Sigmoid colon (tissue), 7 donors: ENCODE results near the gene FAM53A. TPM values are rescaled to one million over a fixed set of nuclear protein-coding genes. Genes with fewer than 3 reads are reported as not detected.

ENCODE experiments used
- DNase-seq: peaks from one replicate; pipeline ENCODE4 v3.0.0-alpha.2; 2019
- H3K27ac ChIP-seq, 4 donors: fragments of 200-600 bp; sonication (generic); one replicate each; pipeline ENCODE4 v1.5.1; 2016 to 2019; ENCODE audit warnings: mild to moderate bottlenecking in 1 of 4
- H3K27me3 ChIP-seq, 3 donors: fragments of 200-600 bp; sonication (generic); one replicate each; pipeline ENCODE4 v1.5.1; 2019; ENCODE audit warnings: mild to moderate bottlenecking in 1 of 3
- H3K36me3 ChIP-seq, 4 donors: fragments of 200-600 bp; sonication (generic); one replicate each; pipeline ENCODE4 v1.5.1; 2016 to 2019
- H3K4me1 ChIP-seq, 4 donors: fragments of 200-600 bp; sonication (generic); one replicate each; pipeline ENCODE4 v1.5.1; 2017 to 2019
- H3K4me3 ChIP-seq, 4 donors: fragments of 200-600 bp; sonication (generic); one replicate each; pipeline ENCODE4 v1.5.1; 2017 to 2019; ENCODE audit warnings: mild to moderate bottlenecking in 2 of 4, moderate library complexity in 1 of 4
- H3K9me3 ChIP-seq, 4 donors: fragments of 200-600 bp in 3 of 4; sonication (generic) in 3 of 4; one replicate each; pipeline versions ENCODE4 v1.5.1 to v1.6.1; 2013 to 2019
- EP300 ChIP-seq, 4 donors: sonication (generic); formaldehyde crosslinking; IDR thresholded peaks; one replicate each; pipeline ENCODE4 v1.6.1; 2017; ENCODE audit warnings: antibody characterized with exemption in 4 of 4
- POLR2A ChIP-seq, 2 donors: fragments of 450-650 bp; IDR thresholded peaks; one replicate each; pipeline ENCODE4 v1.6.1; 2016; ENCODE audit warnings: antibody characterized with exemption in 2 of 2, mild to moderate bottlenecking in 2 of 2, moderate library complexity in 2 of 2
- POLR2AphosphoS5 ChIP-seq, 4 donors: sonication (generic); formaldehyde crosslinking; IDR thresholded peaks; one replicate each; pipeline ENCODE4 v1.6.1; 2017; ENCODE audit warnings: antibody characterized with exemption in 4 of 4
- WGBS, 2 donors: extraction: QIAGEN DNeasy Blood & Tissue Kit; methylation state at CpG; one replicate each; pipeline ENCODE4 v1.1.7; 2013; 5-methylcytosine and 5-hydroxymethylcytosine counted together
- intact Hi-C: fragments of 100-400 bp; cut with DNase I; formaldehyde crosslinking; loops from one replicate; pipeline ENCODE4 v1.15.1; 2023
- polyA plus RNA-seq, 3 donors: library from polyadenylated mRNA; stranded (reverse); fragments of 200-250 nt; gene quantifications; one replicate each; pipeline ENCODE4 v1.2.3, GENCODE V29; 2013
- total RNA-seq, 4 donors: library from RNA; depleted of rRNA; stranded (reverse); fragments of >200 nt; gene quantifications; one replicate each; pipeline ENCODE4 v1.1.0, GENCODE V29; 2016
- TF ChIP-seq, protein P1 (sequence below), 4 experiments: fragments of 450-650 bp in 3 of 4; fragments of 200-600 bp in 1 of 4; IDR thresholded peaks; one replicate each; pipeline ENCODE4 v1.5.1; 2016 to 2019; ENCODE audit warnings: antibody characterized with exemption in 4 of 4, mild to moderate bottlenecking in 3 of 4, moderate library complexity in 2 of 4
- donor health status: healthy with polysubstance abuse.
- donor health status: Bipolar disorder and iron deficiency.
- donor health status: healthy.

FAM53A gene
- total and polyA plus RNA-seq, 7 donors = 0.23 to 4.1 (median 1.4) TPM

DNA sequence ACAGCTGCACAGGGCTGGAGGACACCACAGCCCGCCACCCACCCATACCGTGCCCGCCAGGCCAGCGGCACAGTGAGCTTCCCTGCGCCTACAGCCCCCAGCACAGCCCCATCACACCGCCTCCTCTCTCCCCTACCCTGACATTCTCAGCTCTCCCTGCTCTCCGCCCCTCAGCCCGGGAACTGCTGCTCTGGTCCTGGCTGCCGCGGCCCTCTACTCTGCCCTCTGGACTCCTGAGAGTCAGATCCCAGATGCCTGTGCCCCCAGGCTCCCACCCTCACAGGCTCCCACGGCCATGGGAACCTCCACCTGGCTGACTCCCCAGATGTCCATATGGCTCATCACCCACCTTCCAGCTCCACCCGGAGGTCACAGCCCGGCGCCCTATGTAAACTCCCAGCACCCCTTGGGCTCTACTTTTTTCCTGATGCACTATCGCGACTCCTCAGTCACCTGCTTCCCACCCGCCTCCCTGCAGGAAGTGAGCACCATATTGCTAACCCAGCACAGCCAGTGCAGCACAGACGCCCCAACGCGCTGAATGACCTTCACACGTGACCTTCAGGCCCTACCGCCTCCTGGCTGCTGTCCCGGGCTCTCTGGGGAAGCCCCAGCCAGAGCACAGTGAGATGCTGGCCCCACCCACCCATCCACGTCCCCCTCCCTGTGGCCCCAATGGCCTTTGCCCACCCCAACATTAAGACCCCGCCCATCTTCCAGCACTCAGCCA lies 23.0 kb downstream of the FAM53A start:
- no peak overlapping the region for H3K27ac ChIP-seq
- TF ChIP-seq POLR2AphosphoS5 (IDR thresholded peaks at IDR 0.05) (no peak), POLR2A (IDR thresholded peaks at IDR 0.05) (no peak), EP300 (IDR thresholded peaks at IDR 0.05) (no peak)
- TF ChIP-seq, protein P1, sequence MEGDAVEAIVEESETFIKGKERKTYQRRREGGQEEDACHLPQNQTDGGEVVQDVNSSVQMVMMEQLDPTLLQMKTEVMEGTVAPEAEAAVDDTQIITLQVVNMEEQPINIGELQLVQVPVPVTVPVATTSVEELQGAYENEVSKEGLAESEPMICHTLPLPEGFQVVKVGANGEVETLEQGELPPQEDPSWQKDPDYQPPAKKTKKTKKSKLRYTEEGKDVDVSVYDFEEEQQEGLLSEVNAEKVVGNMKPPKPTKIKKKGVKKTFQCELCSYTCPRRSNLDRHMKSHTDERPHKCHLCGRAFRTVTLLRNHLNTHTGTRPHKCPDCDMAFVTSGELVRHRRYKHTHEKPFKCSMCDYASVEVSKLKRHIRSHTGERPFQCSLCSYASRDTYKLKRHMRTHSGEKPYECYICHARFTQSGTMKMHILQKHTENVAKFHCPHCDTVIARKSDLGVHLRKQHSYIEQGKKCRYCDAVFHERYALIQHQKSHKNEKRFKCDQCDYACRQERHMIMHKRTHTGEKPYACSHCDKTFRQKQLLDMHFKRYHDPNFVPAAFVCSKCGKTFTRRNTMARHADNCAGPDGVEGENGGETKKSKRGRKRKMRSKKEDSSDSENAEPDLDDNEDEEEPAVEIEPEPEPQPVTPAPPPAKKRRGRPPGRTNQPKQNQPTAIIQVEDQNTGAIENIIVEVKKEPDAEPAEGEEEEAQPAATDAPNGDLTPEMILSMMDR (IDR thresholded peaks at IDR 0.05) = no peak
- no peak overlapping the region for H3K4me3 ChIP-seq
- H3K27me3 ChIP-seq = no peaks in the 10 kb centered on the region
- H3K4me1 ChIP-seq = peaks cover 0 to under 1% (median 0%) of the 10 kb centered on the region in 4 donors
- H3K36me3 ChIP-seq = peaks cover 0 to 3% (median 0%) of the 10 kb centered on the region in 4 donors
- 85 to 88% methylated on average over 25 of the region's 25 CpGs for WGBS, 2 donors
- intact Hi-C loops = no loop called here
- H3K9me3 ChIP-seq = no peaks in the 10 kb centered on the region
- DNase-seq = no peak

DNA sequence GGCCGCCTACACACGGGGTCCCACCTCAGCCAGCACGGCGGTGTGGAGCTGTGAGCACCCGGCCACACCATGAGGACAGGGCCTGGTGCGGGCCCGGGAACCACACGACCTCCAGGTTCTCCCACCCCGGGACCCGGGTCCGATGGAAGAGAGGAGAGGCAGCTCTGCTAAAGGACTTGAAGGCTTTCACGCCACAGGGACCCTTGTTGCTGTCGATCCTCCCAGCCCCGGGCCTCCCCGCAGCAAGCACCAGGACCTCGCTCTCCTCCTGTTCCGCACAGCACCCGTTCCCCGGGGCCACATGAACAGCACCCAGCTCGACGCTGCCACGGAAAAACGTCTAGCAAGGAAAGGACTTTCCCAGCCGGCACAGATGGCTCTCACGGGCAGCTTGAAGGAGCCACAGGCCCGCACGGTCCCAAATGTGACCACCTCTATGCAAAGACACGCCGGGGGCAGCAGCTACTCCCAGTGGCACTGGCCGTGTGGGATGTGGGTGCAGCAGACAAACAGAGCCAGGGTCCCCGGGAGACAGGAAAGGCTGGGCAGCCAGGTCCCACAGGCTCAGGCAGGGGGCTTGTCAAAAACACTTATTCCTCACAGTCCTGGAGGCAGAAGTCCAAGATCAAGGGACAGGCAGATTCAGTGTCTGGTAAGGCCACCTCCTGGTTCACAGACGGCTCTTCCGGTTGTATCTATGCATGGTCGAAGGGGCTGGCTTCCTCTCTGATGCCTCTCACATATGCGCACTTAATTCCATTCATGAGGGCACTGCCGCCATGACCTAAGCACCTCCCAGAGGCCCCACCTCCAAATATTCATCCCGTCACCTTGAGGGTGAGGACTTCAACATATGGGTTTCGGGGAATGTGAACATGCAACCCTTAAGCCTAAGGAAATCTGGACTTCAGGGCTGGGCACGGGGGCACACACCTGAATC lies 24.7 kb downstream of the FAM53A start:
- H3K9me3 ChIP-seq = no peaks in the 10 kb centered on the region
- H3K4me1 ChIP-seq = no peaks in the 10 kb centered on the region
- H3K36me3 ChIP-seq = peaks cover 0 to 3% (median 0%) of the 10 kb centered on the region in 4 donors
- TF ChIP-seq EP300 (IDR thresholded peaks at IDR 0.05) = no peak
- no peak for TF ChIP-seq POLR2A (IDR thresholded peaks at IDR 0.05)
- no peak for TF ChIP-seq POLR2AphosphoS5 (IDR thresholded peaks at IDR 0.05)
- TF ChIP-seq, protein P1 (IDR thresholded peaks at IDR 0.05) = no peak
- 95 to 96% methylated on average over 39 of the region's 39 CpGs for WGBS, 2 donors
- H3K27ac ChIP-seq = no peak overlapping the region
- H3K4me3 ChIP-seq = no peak overlapping the region
- H3K27me3 ChIP-seq = no peaks in the 10 kb centered on the region
- DNase-seq = no peak
- intact Hi-C loops = no loop called here

DNA sequence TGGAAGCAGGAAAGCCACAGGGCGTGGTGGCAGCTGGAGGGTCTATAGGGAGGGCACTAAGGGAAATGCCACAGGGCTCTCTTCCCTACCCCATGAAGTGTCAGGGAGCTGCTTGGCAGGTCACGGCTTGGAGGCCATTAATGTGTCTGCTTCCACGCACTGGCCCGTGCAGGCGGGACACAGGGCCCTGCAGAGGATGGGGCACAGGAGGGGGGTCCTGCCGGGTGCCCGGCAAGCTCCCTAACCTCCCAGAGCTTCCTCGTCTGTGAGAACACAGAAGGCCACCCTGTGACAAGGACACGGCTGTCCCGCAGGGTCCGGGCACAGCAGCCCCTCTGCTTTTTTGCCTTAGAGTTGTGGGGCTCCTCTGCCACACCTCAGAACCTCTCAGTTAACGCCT lies 25.5 kb downstream of the FAM53A start:
- Histone ChIP-seq H3K27me3 (no peaks in the 10 kb centered on the region), H3K36me3 (peaks cover 0 to 3% (median 0%) of the 10 kb centered on the region in 4 donors), H3K9me3 (no peaks in the 10 kb centered on the region), H3K4me1 (no peaks in the 10 kb centered on the region), H3K4me3 (no peak overlapping the region), H3K27ac (no peak overlapping the region)
- WGBS, 2 donors = 92 to 94% methylated on average over 12 of the region's 12 CpGs
- intact Hi-C loops = no loop called here
- TF ChIP-seq POLR2AphosphoS5 (IDR thresholded peaks at IDR 0.05) (no peak), EP300 (IDR thresholded peaks at IDR 0.05) (no peak)
- DNase-seq = no peak

DNA sequence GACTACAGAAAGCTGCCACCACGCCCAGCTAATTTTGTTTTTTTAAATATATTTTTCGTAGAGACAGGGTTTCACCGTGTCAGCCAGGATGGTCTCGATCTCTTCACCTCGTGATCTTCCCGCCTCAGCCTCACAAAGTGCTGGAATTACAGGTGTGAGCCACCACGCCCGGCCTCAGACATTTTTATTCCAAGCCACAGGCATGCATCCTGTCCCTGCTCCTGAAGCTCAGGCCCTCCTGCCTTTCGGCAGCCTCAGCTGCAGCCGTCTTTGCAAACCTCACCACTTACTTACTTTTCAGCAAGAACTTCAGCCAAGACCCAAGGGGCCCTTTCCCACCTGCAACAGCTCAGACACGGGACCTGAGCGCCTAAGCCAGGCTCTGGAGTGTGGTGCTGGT lies 26.0 kb downstream of the FAM53A start:
- DNase-seq = no peak
- no peak overlapping the region for H3K27ac ChIP-seq
- WGBS, 2 donors = 90 to 91% methylated on average over 12 of the region's 12 CpGs
- H3K9me3 ChIP-seq = no peaks in the 10 kb centered on the region
- H3K27me3 ChIP-seq = no peaks in the 10 kb centered on the region
- intact Hi-C loops = no loop called here
- H3K36me3 ChIP-seq = peaks cover 0 to 3% (median 0%) of the 10 kb centered on the region in 4 donors
- H3K4me1 ChIP-seq = no peaks in the 10 kb centered on the region
- TF ChIP-seq EP300 (IDR thresholded peaks at IDR 0.05) = no peak
- H3K4me3 ChIP-seq = no peak overlapping the region

DNA sequence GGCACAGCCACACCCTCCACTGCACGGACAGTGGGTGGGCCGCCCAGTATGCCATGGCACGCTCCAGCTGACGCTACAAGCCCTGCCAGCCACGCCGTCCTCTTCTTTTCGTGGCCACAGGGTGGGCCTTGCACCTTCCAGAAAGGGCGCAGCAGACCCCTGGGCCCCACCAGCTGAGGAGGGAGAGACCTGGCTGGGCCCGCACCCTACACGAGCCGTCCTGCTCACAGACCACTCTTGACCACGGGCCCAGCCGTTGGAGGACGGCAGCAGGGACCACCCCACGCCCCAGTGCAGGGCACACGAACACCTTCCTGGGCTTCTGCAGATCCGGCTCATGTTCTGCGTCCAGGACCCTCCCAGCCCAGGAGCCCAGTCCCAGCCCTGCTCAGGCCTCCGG lies 27.1 kb downstream of the FAM53A start:
- H3K9me3 ChIP-seq = no peaks in the 10 kb centered on the region
- no peaks in the 10 kb centered on the region for H3K4me1 ChIP-seq
- no peak for DNase-seq
- intact Hi-C loops = no loop called here
- H3K27ac ChIP-seq = no peak overlapping the region
- peaks cover 0 to 3% (median 0%) of the 10 kb centered on the region in 4 donors for H3K36me3 ChIP-seq
- no peak overlapping the region for H3K4me3 ChIP-seq
- no peaks in the 10 kb centered on the region for H3K27me3 ChIP-seq
- 95 to 96% methylated on average over 19 of the region's 19 CpGs for WGBS, 2 donors
- TF ChIP-seq, protein P1 (IDR thresholded peaks at IDR 0.05) = no peak
- TF ChIP-seq POLR2AphosphoS5 (IDR thresholded peaks at IDR 0.05) (no peak), POLR2A (IDR thresholded peaks at IDR 0.05) (no peak), EP300 (IDR thresholded peaks at IDR 0.05) (no peak)
